GM23248 (cell line): Measurements from ENCODE around the gene PIP5K1B.

Experiments used
- EZH2 ChIP-seq: fragments of 200-600 bp; sonication (generic); IDR thresholded peaks from 2 replicates; pipeline ENCODE4 v1.6.1; 2018; ENCODE audit warnings: antibody characterized with exemption, mild to moderate bottlenecking; ENCODE audit not compliant: insufficient read depth, poor library complexity, severe bottlenecking
- EZH2phosphoT487 ChIP-seq: fragments of 200-600 bp; sonication (generic); IDR thresholded peaks from 2 replicates; pipeline ENCODE4 v1.6.1; 2018; ENCODE audit warnings: antibody characterized with exemption, moderate library complexity, mild to moderate bottlenecking, low read depth; ENCODE audit not compliant: insufficient read depth

- TF ChIP-seq EZH2, result no peak
- no peak for TF ChIP-seq EZH2phosphoT487
Measured at GRCh38 chr9:68678430-68678829, 26.6 kb upstream of the PIP5K1B start.
